ENCODE data around the gene UTP3. TPM values are rescaled to one million over a fixed set of nuclear protein-coding genes. Genes with fewer than 3 reads are reported as not detected.

Gene UTP3
- total RNA-seq, 4 donors from 2014 or later, result 6.7 to 28.9 (median 17.1) TPM

DNA sequence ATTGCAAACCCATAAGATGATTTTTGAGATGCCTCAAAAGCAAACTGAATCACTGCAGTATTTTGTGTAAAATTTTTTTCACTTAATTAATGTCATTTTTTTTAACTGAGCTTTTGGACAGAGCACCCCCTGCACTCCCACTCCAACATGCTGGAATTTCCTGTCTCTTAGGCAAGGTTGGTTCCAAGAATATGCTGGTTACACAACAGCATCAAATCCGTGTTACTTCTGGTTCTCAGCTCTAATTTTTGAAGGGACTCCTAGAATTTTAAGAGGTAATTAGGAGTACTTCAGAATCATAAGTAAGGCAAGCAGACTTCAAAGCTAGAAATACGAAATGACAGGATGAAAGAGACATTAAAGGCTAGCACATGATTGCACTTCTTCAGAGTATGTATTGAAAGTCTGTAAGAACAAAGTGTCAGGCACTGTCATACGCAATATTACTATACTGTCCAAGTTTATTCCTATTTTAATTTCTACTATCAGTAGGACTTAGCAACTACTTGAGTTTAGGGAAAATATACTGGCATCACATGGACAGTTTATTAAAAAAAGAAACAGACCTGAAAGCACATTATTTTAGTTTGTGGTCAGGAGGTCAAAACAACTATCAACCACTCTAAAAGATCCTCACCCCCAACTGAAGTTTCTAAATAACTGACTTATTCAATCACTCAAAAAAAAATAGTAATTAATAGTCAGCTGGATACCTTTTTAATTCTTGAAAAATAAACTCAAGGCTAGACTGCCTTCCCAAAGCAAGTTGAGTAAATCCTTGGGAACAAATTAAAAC, 20.4 kb upstream of the UTP3 start:
- Histone ChIP-seq H3K9me3 (no peaks in the 10 kb centered on the region), H3K27me3 (no peaks in the 10 kb centered on the region), H3K4me3 (no peak overlapping the region), H3K36me3 (no peaks in the 10 kb centered on the region), H3K27ac (peak overlapping the region; percentile 45 to 48), H3K4me1 (no peaks in the 10 kb centered on the region)
- intact Hi-C loops (cut with DNase I; ENCODE audit: low total_unique reads), result no loop called here
- TF ChIP-seq POLR2A (IDR thresholded peaks at IDR 0.05), result no peak
- TF ChIP-seq, protein P1, sequence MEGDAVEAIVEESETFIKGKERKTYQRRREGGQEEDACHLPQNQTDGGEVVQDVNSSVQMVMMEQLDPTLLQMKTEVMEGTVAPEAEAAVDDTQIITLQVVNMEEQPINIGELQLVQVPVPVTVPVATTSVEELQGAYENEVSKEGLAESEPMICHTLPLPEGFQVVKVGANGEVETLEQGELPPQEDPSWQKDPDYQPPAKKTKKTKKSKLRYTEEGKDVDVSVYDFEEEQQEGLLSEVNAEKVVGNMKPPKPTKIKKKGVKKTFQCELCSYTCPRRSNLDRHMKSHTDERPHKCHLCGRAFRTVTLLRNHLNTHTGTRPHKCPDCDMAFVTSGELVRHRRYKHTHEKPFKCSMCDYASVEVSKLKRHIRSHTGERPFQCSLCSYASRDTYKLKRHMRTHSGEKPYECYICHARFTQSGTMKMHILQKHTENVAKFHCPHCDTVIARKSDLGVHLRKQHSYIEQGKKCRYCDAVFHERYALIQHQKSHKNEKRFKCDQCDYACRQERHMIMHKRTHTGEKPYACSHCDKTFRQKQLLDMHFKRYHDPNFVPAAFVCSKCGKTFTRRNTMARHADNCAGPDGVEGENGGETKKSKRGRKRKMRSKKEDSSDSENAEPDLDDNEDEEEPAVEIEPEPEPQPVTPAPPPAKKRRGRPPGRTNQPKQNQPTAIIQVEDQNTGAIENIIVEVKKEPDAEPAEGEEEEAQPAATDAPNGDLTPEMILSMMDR (IDR thresholded peaks at IDR 0.05), result no peak
- no peak for DNase-seq

DNA sequence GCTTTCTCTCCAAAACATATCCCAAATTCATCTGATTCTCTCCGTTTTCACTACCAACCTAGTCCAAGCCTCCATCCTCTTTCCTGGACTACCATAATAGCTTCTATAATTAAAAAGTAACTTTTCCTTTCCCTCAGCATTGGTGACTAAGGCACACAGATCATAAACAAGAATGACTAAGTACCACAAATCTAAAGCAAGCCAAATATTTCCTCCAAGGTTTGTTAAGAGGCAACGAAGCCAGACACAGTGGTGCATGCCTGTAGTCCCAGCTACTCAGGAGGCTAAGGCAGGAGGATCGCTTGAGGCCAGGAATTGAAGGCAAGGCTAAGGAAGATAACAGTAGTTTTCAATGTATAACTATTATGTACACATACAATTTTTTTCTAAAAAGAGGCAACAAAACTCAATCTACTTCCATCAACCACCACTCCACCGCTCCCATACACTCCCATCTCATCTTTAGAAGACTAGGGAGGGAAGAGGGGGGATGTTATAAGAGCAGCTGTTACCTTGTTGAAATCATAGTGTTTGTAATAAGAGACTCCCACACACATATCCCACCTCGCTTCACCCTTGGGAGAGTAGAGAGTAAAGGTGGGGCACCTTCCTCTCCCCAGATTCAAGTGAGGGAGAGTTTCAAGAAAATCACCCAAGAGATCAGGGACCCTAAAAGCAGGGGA, 17.9 kb upstream of the UTP3 start:
- Histone ChIP-seq H3K4me1 (no peaks in the 10 kb centered on the region), H3K4me3 (no peak overlapping the region), H3K27me3 (no peaks in the 10 kb centered on the region), H3K36me3 (no peaks in the 10 kb centered on the region), H3K27ac (no peak overlapping the region), H3K9me3 (no peaks in the 10 kb centered on the region)
- TF ChIP-seq, protein P1 (IDR thresholded peaks at IDR 0.05), result no peak
- TF ChIP-seq POLR2A (IDR thresholded peaks at IDR 0.05), result no peak
- intact Hi-C loops (cut with DNase I; ENCODE audit: low total_unique reads), result no loop called here
- no peak for DNase-seq

DNA sequence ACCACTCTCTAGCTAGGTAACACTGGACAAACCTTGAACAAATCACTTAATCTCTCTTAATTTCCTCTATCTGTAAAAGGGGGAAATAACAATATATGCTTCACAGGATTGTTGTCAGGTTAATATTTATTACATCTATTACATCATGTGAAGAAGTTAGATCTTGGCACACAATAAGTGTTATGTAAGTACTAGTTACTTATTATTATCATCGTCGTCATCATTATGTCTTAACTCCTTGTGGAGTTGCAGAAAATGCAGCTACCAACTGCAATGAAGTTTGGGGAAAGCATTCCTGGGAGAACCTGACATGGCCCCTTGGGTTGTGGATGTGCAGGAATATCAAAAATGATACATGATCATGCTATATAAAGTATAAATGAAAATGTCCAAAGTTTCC, 17.2 kb upstream of the UTP3 start:
- H3K27me3 ChIP-seq, result no peaks in the 10 kb centered on the region
- H3K27ac ChIP-seq, result no peak overlapping the region
- intact Hi-C loops (cut with DNase I; ENCODE audit: low total_unique reads), result no loop called here
- no peaks in the 10 kb centered on the region for H3K9me3 ChIP-seq
- H3K4me1 ChIP-seq, result no peaks in the 10 kb centered on the region
- H3K36me3 ChIP-seq, result no peaks in the 10 kb centered on the region
- H3K4me3 ChIP-seq, result no peak overlapping the region
- TF ChIP-seq POLR2A (IDR thresholded peaks at IDR 0.05), result no peak
- TF ChIP-seq, protein P1 (IDR thresholded peaks at IDR 0.05), result no peak
- DNase-seq, result no peak

DNA sequence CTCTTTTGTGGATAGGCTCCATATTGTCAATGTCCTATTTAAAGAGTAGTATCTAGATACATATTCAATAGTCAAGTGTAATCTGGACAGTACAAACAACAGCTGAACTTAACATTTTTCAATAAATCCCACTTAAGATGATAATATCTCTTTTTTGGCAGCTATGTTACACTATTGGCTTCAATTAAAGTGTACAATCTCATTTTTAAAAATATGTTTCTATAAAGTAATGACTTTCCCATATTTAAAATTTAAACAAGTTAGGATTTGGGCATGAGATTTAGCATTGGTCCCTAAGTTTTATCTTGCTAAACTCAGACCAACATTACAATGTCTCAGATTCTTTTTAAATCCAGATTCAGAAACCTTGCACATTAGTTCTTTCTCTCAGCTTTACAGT, 14.1 kb upstream of the UTP3 start:
- Histone ChIP-seq H3K36me3 (no peaks in the 10 kb centered on the region), H3K4me1 (no peaks in the 10 kb centered on the region), H3K27ac (no peak overlapping the region), H3K4me3 (no peak overlapping the region), H3K9me3 (no peaks in the 10 kb centered on the region), H3K27me3 (no peaks in the 10 kb centered on the region)
- TF ChIP-seq, protein P1 (IDR thresholded peaks at IDR 0.05), result no peak
- no peak for TF ChIP-seq POLR2A (IDR thresholded peaks at IDR 0.05)
- intact Hi-C loops (cut with DNase I; ENCODE audit: low total_unique reads), result no loop called here
- DNase-seq, result no peak

DNA sequence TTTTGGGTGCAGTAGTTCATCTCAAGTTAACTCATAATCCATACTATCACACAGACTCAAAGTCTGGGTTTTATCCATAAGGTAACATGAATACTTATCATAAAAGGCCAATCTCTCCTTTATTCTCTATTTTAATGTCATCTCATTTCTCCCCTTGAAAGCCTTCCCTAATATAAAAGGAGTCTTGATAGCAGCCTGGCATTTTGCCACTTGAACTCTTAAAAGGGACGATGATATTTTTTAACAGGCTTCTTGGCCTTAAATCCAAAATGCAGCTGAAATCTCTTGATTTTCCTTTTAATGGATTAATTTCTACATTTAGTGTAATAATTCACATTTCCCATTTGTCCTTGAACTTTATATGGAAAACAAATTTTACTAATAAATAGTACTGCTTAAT, 13.6 kb upstream of the UTP3 start:
- Histone ChIP-seq H3K27me3 (no peaks in the 10 kb centered on the region), H3K27ac (no peak overlapping the region), H3K4me3 (no peak overlapping the region), H3K9me3 (no peaks in the 10 kb centered on the region), H3K36me3 (no peaks in the 10 kb centered on the region), H3K4me1 (no peaks in the 10 kb centered on the region)
- TF ChIP-seq, protein P1 (IDR thresholded peaks at IDR 0.05), result no peak
- no peak for TF ChIP-seq POLR2A (IDR thresholded peaks at IDR 0.05)
- intact Hi-C loops (cut with DNase I; ENCODE audit: low total_unique reads), result no loop called here
- no peak for DNase-seq
